Epithelial cell of esophagus (primary cell): Measurements from ENCODE around the gene PON3.
A peak's percentile ranks its signal among the peaks of the same experiment; 100 is the strongest.

Experiments
- DNase-seq: peaks from one replicate; pipeline ENCODE4 v3.0.0; 2010; ENCODE audit warnings: low read depth
- H3K4me3 ChIP-seq: 2 replicates; pipeline ENCODE4 v1.5.1; 2011; ENCODE audit warnings: mild to moderate bottlenecking, low read length, control low read depth
- TF ChIP-seq, protein P1 (sequence below): IDR thresholded peaks from 2 replicates; pipeline ENCODE4 v1.5.1; 2011; ENCODE audit warnings: low read depth, mild to moderate bottlenecking, low read length, control low read depth, inconsistent platforms; ENCODE audit not compliant: insufficient read depth; ENCODE audit errors: missing control alignments

The PON3 gene

DNA sequence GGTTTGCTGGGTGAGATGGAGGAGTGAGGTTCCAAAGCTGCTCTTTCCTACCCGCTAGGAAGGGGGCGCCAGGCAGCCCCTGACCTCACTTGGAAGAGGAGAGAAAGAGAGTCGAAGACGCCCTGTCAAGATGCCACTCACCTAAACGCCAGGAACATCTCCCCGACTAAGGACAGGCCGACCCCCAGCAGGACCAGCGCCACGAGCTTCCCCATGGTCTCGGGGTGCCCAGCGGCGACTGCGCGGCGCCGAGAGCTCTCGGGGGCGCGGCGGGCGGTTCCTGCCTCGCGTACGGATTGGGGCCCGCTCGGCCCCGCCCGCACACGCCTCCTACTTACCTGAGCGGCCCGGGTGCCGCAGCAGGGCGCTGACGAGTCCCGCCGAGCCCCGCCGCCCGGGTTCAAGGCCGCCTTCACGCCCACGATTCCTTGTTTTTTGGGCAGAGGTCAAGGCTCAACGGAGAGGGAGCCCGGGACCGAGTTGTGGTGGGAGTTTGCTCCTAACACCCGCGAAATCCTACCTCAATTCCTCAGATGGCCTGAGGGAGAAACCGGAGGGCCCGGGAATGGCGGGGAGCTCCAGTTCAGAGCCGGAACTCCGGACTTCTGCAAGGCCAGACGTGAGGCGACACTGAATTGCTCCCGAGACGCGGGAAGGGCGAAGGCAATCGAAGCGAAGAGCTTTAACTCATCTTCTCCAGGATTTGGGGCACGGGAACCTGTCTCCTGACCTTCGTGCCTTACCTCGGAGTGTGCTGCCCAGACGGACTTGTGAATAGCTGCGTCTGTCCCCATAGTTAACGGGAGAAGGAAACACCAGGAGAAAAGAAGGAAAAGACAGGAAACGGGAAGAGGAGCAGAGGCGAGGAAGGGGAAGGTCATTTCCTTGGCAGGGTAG lies at the start of gene PON3:
Gene PON3 (minus strand): TSS at position 240 of the 897 bp plus-strand sequence. CDS start 25 bp downstream, at position 215.
- peak within 1 kb of the TSS; percentile 55 for H3K4me3 ChIP-seq
- DNase-seq = peak; percentile 60
- TF ChIP-seq, protein P1, sequence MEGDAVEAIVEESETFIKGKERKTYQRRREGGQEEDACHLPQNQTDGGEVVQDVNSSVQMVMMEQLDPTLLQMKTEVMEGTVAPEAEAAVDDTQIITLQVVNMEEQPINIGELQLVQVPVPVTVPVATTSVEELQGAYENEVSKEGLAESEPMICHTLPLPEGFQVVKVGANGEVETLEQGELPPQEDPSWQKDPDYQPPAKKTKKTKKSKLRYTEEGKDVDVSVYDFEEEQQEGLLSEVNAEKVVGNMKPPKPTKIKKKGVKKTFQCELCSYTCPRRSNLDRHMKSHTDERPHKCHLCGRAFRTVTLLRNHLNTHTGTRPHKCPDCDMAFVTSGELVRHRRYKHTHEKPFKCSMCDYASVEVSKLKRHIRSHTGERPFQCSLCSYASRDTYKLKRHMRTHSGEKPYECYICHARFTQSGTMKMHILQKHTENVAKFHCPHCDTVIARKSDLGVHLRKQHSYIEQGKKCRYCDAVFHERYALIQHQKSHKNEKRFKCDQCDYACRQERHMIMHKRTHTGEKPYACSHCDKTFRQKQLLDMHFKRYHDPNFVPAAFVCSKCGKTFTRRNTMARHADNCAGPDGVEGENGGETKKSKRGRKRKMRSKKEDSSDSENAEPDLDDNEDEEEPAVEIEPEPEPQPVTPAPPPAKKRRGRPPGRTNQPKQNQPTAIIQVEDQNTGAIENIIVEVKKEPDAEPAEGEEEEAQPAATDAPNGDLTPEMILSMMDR = peak; percentile 39

DNA sequence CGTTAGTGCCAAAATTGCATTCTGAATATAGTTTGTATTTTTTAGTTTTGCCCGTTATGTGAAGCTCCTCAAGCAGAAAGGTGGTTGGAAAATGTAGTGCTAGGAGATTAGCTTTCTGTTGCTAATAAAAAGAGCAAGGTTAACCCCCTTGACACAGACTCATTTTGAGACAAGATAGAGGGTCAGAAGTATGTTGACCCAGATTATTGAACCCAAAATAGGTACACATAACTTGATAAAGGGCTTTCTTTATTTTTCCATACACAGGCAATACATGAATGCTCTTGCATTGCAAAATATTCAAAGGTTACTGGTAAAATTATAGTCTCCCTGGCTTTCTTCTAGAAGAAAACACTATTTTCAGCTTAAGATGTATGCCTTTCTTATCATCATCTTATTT lies 48.6 kb upstream of the PON3 start:
- TF ChIP-seq, protein P1 = no peak
- no peak for DNase-seq
- H3K4me3 ChIP-seq = no peak overlapping the region

DNA sequence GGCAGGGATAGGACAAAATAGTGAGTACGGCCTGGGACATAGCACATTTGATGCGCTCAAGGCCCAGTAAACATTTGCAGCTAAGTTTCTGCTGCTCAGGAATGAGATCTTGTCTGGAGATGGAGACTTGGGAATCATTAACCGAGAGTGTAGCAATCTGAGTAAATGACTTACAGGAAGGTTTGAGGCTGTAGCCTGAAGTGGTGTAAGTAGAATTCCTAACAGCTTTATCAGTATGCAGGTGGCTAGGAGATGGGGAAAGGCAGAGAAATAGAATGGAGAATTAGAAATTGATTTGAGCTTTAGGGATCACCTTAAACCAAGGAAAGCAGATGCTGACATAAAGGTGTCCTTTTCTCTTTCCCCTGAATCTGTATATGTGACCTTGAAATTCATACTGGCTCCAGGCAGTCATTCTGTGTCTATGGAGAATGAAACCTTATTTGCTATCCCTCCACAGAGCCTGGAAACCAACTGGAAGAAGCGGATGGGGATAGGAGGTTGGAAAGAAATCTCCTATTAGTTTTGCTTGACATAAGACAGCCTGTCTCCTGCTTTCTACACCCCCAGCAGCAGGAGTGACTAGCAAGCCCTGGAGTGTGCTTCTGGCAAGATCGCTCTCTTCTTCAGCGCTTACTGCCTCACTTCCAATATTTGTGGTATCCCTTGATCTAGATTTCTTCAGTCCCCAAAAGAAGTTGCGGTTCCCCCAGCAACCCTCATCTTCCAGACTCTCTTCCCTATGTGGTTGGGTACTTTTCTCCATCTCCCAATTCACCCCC lies 45.1 kb upstream of the PON3 start:
- H3K4me3 ChIP-seq = no peak overlapping the region
- TF ChIP-seq, protein P1 = no peak
- peak; percentile 64 for DNase-seq

DNA sequence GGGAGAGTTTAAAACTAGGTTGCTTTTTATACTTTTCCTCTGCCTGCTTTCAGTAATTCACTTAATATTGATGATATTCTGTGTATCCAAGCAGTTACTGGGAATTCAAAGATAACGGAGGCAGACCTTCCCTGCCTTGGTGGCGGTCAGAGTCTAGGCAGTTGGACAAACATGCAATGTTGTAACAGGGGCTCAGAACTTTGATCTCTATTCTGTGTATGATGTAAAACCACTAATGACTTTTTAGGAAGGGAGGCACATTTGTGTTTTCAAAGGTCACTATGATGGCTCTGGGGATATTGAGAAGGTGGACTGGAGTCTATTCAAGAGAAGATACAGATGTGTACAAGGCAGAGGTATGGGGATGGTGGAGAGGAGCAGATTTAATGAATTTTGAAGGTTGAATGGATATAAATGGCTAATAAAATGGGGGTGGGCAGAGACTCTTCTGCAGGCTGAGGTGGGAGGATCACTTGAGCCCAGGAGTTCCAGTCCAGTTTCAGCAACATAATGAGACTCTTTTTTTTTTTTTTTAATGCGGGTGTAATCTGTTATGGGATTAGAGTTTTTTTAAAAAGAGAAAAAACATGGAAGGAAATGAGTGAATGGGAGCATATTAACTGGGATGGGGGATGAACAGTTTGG lies 44.3 kb upstream of the PON3 start:
- no peak overlapping the region for H3K4me3 ChIP-seq
- TF ChIP-seq, protein P1 = no peak
- no peak for DNase-seq

- H3K4me3 ChIP-seq = no peak overlapping the region
- TF ChIP-seq, protein P1 = no peak
- no peak for DNase-seq
These were observed 40.2 kb upstream of the PON3 start for GRCh38 chr7:95436407-95436806.

DNA sequence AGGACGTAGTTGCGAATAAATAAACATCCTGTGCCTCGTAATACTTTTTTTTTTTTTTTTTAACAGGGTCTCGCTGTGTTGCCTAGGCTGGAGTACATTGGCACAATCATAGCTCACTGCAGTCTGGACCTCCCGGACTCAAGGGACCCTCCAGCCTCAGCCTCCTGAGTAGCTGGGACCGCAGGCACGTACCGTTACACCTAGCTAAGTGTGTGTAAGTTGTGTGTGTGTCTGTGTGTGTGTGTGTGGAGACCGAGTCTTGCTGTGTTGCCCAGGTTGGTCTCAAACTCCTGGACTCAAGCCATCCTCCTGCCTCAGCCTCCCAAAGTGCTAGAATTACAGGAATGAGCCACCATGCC lies 39.2 kb upstream of the PON3 start:
- peak overlapping the region; percentile 67 for H3K4me3 ChIP-seq

More for the DNA sequence above, 39.2 kb upstream of the PON3 start:
- DNase-seq = no peak
- TF ChIP-seq, protein P1 = no peak
